Bronchial epithelial cell (primary cell): ENCODE measurements around the gene TUBB2B. TPM values are rescaled to one million over a fixed set of nuclear protein-coding genes. Genes with fewer than 3 reads are reported as not detected.

ENCODE experiments used
- DNase-seq: peaks from one replicate; pipeline ENCODE4 v3.0.0-alpha.2; 2010; ENCODE audit warnings: low read depth
- FAIRE-seq: peaks from 2 replicates; lab custom pipeline; 2011; peaks lifted over from hg19 to GRCh38; lab: Jason Lieb, UNC
- H3K27me3 ChIP-seq: 2 replicates; pipeline ENCODE4 v1.5.1; 2011; ENCODE audit warnings: low read length; ENCODE audit not compliant: control insufficient read depth, insufficient read depth
- H3K36me3 ChIP-seq: 2 replicates; pipeline ENCODE4 v1.5.1; 2011; ENCODE audit warnings: low read length; ENCODE audit not compliant: control insufficient read depth, insufficient read depth
- H3K4me3 ChIP-seq: 2 replicates; pipeline ENCODE4 v1.5.1; 2011; ENCODE audit warnings: mild to moderate bottlenecking, low read depth, low read length, control low read depth
- total RNA-seq: library from RNA; depleted of rRNA; stranded (reverse); fragments of >200 nt; gene quantifications from 2 replicates; pipeline ENCODE4 v1.2.1, GENCODE V29; 2014
- TF ChIP-seq, protein P1 (sequence below): IDR thresholded peaks from 2 replicates; pipeline ENCODE4 v1.5.1; 2011; ENCODE audit warnings: mild to moderate bottlenecking, moderate library complexity, low read length, control low read depth, inconsistent platforms; ENCODE audit not compliant: insufficient read depth, severe bottlenecking

The TUBB2B gene
- total RNA-seq, 1 donor from 2014 or later = under 0.01 TPM

DNA sequence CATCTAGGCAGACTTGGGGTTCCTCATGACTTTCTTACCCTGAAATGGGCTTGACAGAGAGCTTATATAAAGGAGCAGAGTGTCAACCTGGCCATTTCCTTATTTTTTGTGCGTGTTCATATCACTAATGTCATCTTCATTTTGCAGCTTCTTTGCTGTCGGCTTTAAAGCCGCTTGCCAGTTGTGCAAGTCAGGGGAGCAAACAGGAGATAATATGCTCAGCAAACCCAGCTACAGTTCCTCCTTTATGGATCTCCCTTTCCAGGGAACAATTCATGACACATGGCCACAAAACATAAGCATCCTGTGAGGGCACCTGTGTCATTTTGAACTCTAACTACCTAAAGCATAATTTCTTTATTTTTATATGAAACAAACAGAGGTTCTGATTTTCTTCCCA is 6.5 kb upstream of the TUBB2B start:
- TF ChIP-seq, protein P1, sequence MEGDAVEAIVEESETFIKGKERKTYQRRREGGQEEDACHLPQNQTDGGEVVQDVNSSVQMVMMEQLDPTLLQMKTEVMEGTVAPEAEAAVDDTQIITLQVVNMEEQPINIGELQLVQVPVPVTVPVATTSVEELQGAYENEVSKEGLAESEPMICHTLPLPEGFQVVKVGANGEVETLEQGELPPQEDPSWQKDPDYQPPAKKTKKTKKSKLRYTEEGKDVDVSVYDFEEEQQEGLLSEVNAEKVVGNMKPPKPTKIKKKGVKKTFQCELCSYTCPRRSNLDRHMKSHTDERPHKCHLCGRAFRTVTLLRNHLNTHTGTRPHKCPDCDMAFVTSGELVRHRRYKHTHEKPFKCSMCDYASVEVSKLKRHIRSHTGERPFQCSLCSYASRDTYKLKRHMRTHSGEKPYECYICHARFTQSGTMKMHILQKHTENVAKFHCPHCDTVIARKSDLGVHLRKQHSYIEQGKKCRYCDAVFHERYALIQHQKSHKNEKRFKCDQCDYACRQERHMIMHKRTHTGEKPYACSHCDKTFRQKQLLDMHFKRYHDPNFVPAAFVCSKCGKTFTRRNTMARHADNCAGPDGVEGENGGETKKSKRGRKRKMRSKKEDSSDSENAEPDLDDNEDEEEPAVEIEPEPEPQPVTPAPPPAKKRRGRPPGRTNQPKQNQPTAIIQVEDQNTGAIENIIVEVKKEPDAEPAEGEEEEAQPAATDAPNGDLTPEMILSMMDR = no peak
- no peak for FAIRE-seq
- no peak for DNase-seq

DNA sequence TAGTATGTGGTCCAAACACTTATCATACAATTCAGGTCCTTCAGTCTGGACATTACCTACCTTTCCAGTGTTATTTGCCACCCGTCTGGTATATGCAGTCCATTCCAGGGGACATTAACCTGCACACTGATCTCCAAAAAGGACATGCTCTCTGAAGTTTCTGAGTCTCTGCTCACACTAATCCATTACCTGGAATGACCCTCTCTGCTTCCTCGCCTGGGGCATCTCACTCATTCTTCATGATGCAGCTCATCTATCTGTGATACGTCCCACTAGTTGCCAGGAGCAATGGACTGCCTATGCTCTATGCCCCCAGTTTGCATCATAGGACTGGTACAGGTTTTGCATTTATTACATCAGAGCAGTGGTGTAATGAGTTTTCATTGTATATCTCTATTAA is 5.9 kb upstream of the TUBB2B start:
- Histone ChIP-seq H3K27me3 (peaks cover 47% of the 10 kb centered on the region), H3K4me3 (no peak overlapping the region), H3K36me3 (no peaks in the 10 kb centered on the region)
- TF ChIP-seq, protein P1 = no peak
- DNase-seq = no peak
- FAIRE-seq = no peak

More for the DNA sequence above, 6.5 kb upstream of the TUBB2B start:
- Histone ChIP-seq H3K36me3 (no peaks in the 10 kb centered on the region), H3K27me3 (peaks cover 46% of the 10 kb centered on the region), H3K4me3 (no peak overlapping the region)

DNA sequence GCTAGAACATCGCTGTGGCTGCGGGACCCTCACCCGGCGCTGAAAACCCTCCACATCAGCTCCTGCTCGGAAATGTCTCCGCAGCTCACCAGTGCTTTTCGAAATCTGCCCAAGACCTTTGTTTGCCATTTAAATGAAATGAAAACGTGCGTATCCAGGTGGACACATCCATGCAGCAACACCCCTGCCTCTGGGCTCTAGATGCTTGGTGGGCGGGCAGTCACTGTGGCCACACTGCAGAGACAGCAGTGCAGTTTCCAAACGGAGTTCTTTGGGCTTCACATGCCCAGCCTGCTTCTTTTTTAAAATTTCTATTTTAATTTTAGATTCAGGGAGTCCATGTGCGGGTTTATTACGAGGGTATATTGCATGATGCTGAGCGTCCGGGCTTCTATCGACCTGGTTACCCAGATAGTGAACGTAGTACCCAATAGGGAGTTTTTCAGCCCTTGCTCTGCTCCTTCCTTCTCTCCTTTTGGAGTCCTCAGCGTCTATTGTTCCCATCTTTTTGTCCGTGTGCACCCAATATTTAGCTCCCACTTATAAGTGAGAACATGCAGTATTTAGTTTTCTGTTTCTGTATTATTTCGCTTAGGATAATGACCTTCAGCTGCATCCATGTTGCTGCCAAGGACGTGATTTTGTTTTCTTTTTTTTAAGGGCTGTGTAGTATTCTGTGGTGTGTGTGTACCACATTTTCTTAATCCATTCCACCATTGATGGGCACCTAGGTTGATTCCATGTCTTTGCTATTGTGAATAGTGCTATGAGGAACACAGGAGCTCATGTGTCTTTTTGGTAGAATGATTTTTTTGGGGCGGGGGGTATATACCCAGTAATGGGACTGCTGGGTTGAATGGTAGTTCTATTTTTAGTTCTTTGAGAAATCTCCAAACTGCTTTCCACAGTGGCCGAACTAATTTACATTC is 4.8 kb upstream of the TUBB2B start:
- Histone ChIP-seq H3K36me3 (no peaks in the 10 kb centered on the region), H3K27me3 (peaks cover 49% of the 10 kb centered on the region), H3K4me3 (no peak overlapping the region)
- FAIRE-seq (no peak), DNase-seq (no peak)
- TF ChIP-seq, protein P1 = no peak

DNA sequence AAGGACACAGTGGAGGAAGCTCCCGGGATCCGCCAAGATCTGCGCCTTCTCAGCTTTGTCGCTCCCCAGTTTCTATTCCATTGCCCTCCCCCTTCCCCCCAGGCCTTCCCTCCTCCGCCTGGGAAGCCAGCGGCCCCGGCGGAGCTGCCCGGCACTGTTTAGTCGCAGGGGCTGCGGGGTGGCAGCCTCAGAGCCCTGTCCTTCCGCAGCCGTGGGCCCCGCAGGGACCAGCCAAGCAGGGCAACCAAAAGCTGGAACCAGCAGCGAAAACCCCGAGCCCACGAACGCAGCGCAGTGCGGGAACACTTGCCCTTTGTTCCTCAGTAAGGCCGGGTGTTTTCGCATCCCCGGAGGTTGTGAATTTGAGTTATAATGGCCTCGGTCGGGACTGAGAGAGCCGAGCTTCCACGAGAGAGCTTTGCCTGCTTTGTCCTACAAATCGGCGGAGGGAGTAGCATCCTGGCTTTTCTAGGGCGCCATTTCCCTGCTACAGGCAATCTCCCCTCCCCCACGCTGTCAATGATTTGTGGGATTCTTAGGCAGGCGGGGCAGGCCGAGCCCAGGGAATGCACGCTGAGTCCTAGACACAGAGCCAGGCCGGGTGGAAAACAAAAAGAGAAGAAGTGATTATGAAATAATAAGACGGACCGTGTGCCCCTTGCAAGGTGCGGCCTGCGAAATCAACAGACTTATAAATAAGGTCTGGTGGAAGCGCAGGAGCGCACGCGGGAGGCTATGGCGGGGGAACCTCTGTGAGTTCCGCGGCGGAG is 4.0 kb upstream of the TUBB2B start:
- H3K27me3 ChIP-seq = peaks cover 56% of the 10 kb centered on the region
- no peak for FAIRE-seq
- no peaks in the 10 kb centered on the region for H3K36me3 ChIP-seq
- TF ChIP-seq, protein P1 = no peak
- H3K4me3 ChIP-seq = peak overlapping the region; percentile 28
- DNase-seq = peak; percentile 20

DNA sequence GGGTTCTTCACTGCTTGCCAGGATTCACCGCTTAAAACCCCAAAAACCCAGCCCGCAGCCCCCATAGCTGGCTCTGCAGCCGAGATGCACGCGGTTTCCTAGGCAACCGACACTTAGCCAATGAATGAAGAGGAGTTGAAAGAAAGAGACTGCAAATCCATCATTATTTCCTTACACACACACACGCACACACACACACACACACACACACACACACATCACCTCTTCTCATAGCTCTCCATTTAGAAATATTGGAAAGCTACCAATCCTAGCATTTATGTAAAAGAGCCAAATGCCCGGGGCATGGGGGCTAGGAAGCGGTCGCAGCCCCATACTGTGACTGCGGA is 3.4 kb upstream of the TUBB2B start:
- Histone ChIP-seq H3K36me3 (no peaks in the 10 kb centered on the region), H3K4me3 (no peak overlapping the region), H3K27me3 (peaks cover 59% of the 10 kb centered on the region)
- no peak for FAIRE-seq
- TF ChIP-seq, protein P1 = no peak
- DNase-seq = no peak
